Fibroblast of the aortic adventitia (primary cell): Measurements from ENCODE around the gene PRKAR1B. TPM values are rescaled to one million over a fixed set of nuclear protein-coding genes. Genes with fewer than 3 reads are reported as not detected.

Source experiments
- DNase-seq: peaks from one replicate; pipeline ENCODE4 v3.0.0-alpha.2; 2010; ENCODE audit warnings: low read depth
- H3K4me3 ChIP-seq: 2 replicates; pipeline ENCODE4 v1.5.1; 2011; ENCODE audit warnings: low read depth, mild to moderate bottlenecking, control low read depth, low read length, moderate library complexity
- CTCF ChIP-seq: IDR thresholded peaks from 2 replicates; pipeline ENCODE4 v1.5.1; 2011; ENCODE audit warnings: mild to moderate bottlenecking, low read length, control low read depth, inconsistent platforms; ENCODE audit not compliant: insufficient read depth
- total RNA-seq: library from RNA; depleted of rRNA; stranded (reverse); fragments of >200 nt; gene quantifications from 2 replicates; pipeline ENCODE4 v1.2.3, GENCODE V29; 2012; ENCODE audit warnings: low replicate concordance

The PRKAR1B gene
- total RNA-seq, 1 donor = 7.0 TPM

GRCh38 chr7:673681-674453, 53.2 kb downstream of the PRKAR1B start:
- H3K4me3 ChIP-seq = no peak overlapping the region
- TF ChIP-seq CTCF = no peak
- DNase-seq = no peak

DNA sequence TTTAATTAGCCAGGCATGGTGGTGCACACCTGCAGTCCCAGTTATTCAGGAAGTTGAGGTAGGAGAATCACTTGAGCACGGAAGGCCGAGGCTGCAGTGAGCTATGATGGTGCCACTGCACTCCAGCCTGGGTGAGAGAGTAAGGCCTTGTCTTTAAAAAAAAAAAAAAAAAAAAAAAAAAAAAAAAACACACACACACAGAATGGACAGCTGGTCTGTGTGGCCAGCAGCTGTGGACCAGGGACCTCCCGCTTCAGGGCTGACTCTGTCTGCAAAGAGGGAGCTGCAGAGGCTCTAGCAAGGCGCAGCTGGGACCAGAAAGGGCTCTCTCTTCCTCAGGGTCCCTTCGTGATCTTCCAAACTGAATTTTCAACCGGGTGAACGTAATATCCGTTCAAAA, 54.2 kb downstream of the PRKAR1B start:
- no peak overlapping the region for H3K4me3 ChIP-seq
- DNase-seq = no peak
- no peak for TF ChIP-seq CTCF

- H3K4me3 ChIP-seq = no peak overlapping the region
- no peak for TF ChIP-seq CTCF
- no peak for DNase-seq
These were observed 55.6 kb downstream of the PRKAR1B start for GRCh38 chr7:671415-672042.

DNA sequence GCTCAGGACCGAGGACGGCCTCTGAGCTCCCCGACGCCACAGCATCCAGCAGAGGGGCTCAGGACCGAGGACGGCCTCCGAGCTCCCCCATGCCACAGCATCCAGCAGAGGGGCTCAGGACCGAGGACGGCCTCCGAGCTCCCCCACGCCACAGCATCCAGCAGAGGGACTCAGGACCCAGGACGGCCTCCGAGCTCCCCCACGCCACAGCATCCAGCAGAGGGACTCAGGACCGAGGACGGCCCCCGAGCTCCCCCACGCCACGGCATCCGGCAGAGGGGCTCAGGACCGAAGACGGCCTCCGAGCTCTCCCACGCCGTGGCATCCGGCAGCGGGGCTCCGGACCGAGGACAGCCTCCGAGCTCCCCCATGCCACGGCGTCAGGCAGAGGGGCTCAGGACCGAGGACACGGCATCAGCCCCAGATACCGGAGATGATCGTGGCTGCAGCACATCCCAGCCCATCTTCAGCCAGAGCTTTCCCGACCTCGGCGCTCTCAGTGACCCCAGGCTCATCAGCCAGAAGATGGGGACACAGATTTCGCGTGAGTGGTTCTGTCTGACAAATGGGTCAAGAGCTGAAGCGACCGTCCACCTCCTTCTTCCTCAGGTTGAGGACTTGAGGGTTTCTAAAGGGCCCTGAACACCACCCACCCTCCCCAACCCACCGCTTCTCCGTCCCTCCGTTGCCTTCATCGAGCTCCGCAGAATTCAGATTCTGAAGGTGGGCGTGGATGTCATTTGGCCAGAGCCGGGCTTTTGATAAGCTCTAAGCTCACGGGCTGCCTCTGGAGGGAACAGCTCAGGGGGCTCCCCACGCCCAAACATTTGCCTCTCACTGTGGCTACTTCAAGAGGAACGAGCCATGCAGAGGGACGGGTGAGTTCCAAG, 56.3 kb downstream of the PRKAR1B start:
- TF ChIP-seq CTCF = no peak
- no peak overlapping the region for H3K4me3 ChIP-seq
- DNase-seq = no peak

- no peak for DNase-seq
These were observed 58.1 kb downstream of the PRKAR1B start for GRCh38 chr7:668958-669357.

More at GRCh38 chr7:668958-669357, 58.1 kb downstream of the PRKAR1B start:
- H3K4me3 ChIP-seq = no peak overlapping the region
- no peak for TF ChIP-seq CTCF
